Stimulated activated CD4-positive, alpha-beta T cell treated with anti-CD3 and anti-CD28 coated beads, Interleukin-4, amount 100 ng/mL, for 1 hour (primary cell): ENCODE measurements around the gene FKBP15.
"Not testable (repeated sequence)": the region's sequence is repeated elsewhere in the genome, so short reads cannot be mapped to it uniquely, and the experiment has no call there.

Source experiments
- DNase-seq: peaks from one replicate; pipeline ENCODE4 v3.0.0-alpha.2; 2020

Gene FKBP15

GRCh38 chr9:113235701-113236255, 14.7 kb upstream of the FKBP15 start:
- not testable (repeated sequence) for DNase-seq

- DNase-seq = no peak
Measured at GRCh38 chr9:113231701-113232100, 10.6 kb upstream of the FKBP15 start.

GRCh38 chr9:113228130-113228665, 7.1 kb upstream of the FKBP15 start:
- no peak for DNase-seq

GRCh38 chr9:113227436-113227835, 6.4 kb upstream of the FKBP15 start:
- DNase-seq = no peak

GRCh38 chr9:113223963-113224362, 2.9 kb upstream of the FKBP15 start:
- no peak for DNase-seq

GRCh38 chr9:113222482-113222841, 1.4 kb upstream of the FKBP15 start:
- no peak for DNase-seq

- DNase-seq = no peak
Measured at GRCh38 chr9:113221800-113222481, 864 bp upstream of the FKBP15 start.

GRCh38 chr9:113220467-113221002, 542 bp downstream of the FKBP15 start:
- DNase-seq = peak; percentile 1

- DNase-seq = no peak
Measured at GRCh38 chr9:113219969-113220368, 1.1 kb downstream of the FKBP15 start.

GRCh38 chr9:113219186-113219936, 1.7 kb downstream of the FKBP15 start:
- DNase-seq = no peak

GRCh38 chr9:113216406-113216805, 4.7 kb downstream of the FKBP15 start:
- DNase-seq = no peak

- no peak for DNase-seq
Measured at GRCh38 chr9:113215132-113215531, 5.9 kb downstream of the FKBP15 start.

GRCh38 chr9:113210815-113211214, 10.3 kb downstream of the FKBP15 start:
- DNase-seq = no peak

GRCh38 chr9:113205861-113206260, 15.2 kb downstream of the FKBP15 start:
- no peak for DNase-seq

- DNase-seq = no peak
Measured at GRCh38 chr9:113205432-113205831, 15.6 kb downstream of the FKBP15 start.

- no peak for DNase-seq
Measured at GRCh38 chr9:113199683-113200329, 21.3 kb downstream of the FKBP15 start.

GRCh38 chr9:113192455-113192854, 28.6 kb downstream of the FKBP15 start:
- DNase-seq = no peak

GRCh38 chr9:113187929-113188595, 33.0 kb downstream of the FKBP15 start:
- DNase-seq = no peak

- no peak for DNase-seq
Measured at GRCh38 chr9:113186137-113186755, 34.8 kb downstream of the FKBP15 start.

- DNase-seq = no peak
Measured at GRCh38 chr9:113185271-113185670, 35.8 kb downstream of the FKBP15 start.

- no peak for DNase-seq
Measured at GRCh38 chr9:113184539-113184938, 36.5 kb downstream of the FKBP15 start.

GRCh38 chr9:113183956-113184488, 37.1 kb downstream of the FKBP15 start:
- DNase-seq = no peak
